ENCODE measurements around the gene OSBPL5.

The OSBPL5 gene

DNA sequence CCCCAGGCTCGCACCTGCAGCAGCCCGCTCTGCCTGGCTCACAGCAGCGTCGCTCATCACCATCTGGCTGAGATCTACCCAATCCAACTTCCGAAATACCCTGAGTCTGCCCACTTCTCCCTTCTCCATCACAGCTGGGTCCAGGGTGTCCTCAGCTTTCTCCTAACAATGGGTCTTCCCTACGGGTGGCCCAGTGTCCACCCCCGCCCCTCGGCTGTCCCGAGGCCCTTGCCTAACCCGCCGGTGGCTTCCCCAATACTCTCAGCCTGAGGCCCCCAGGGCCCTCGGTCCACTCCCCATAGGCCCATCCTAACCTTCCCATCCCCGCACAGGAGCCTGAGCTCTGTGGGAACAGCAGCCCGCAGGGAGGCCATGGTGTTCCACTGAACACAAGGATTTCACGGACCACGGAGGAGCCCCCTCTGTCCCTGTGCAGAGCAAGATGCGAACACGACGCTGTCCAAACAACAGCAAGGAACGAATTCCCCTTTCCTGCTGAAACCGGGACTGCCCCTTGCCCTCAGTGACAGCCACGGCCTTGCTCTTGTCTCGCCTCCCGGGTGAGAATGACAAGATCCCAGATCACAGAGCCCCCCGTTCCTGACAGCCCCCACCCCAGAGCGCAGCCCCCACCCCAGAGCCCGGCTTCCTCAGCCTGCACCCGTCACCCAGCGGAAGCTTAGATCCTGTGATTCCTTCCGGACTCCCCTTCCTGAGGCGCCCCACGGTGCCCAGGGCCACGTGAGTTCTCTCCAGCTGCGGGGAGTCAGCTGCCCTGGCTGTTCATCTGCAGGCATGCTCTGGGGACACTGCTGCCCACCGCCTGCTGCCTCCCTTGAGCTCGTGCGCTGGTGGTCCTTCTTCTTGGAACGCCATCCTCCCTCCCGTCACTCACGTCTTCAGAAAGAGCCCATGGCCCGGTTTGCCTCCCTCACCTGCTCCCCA lies 59.0 kb downstream of the OSBPL5 start:
- no peak for TF ChIP-seq FOXP2 (optimal IDR thresholded peaks at IDR 0.05; ENCODE audit: borderline replicate concordance, extremely low read depth, extremely low read length, insufficient read depth)

DNA sequence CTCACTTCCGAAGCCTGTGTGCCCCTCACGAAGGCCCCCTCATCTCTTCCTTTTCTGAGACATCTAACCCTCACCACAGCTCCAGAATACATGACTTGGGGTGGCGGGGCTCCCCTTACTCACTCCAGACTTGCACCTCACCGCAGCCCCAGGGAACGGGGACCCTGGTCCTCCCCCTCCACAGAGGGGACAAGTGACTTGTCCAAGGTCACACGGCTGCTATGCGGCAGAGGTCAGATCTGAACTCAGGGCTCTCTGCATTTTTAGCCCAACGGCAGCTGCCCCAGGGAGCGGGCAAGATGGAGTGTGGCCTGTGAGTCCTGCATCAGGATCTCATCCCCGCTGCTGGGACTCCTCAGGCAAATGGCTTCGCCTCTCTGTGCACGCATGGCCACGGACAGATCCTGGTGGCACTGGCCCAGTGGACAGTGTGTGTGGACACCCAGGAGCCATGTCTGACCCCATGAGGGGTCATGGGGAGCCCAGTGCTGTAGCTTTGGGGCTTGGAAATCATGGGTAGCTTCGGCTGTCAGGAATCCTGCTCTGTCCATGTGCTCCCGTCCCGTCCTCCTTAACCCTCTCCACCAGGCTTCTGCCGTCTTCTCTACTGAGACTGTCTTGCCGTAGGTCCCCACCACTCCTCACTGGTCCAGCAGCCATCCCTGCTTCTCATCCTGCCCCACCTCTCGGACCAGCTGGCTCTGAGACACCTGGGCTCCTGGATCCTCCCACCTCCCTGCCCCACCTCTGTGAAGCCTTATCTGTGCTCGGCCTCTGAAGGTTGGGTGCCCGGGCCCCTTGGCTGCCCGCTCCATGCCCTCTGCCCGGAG lies 59.9 kb downstream of the OSBPL5 start:
- TF ChIP-seq TAF1 (IDR thresholded peaks at IDR 0.05; ENCODE audit: borderline replicate concordance, insufficient read depth, low read length) = no peak
- TF ChIP-seq, protein P1, sequence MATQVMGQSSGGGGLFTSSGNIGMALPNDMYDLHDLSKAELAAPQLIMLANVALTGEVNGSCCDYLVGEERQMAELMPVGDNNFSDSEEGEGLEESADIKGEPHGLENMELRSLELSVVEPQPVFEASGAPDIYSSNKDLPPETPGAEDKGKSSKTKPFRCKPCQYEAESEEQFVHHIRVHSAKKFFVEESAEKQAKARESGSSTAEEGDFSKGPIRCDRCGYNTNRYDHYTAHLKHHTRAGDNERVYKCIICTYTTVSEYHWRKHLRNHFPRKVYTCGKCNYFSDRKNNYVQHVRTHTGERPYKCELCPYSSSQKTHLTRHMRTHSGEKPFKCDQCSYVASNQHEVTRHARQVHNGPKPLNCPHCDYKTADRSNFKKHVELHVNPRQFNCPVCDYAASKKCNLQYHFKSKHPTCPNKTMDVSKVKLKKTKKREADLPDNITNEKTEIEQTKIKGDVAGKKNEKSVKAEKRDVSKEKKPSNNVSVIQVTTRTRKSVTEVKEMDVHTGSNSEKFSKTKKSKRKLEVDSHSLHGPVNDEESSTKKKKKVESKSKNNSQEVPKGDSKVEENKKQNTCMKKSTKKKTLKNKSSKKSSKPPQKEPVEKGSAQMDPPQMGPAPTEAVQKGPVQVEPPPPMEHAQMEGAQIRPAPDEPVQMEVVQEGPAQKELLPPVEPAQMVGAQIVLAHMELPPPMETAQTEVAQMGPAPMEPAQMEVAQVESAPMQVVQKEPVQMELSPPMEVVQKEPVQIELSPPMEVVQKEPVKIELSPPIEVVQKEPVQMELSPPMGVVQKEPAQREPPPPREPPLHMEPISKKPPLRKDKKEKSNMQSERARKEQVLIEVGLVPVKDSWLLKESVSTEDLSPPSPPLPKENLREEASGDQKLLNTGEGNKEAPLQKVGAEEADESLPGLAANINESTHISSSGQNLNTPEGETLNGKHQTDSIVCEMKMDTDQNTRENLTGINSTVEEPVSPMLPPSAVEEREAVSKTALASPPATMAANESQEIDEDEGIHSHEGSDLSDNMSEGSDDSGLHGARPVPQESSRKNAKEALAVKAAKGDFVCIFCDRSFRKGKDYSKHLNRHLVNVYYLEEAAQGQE (IDR thresholded peaks at IDR 0.05; ENCODE audit: insufficient read depth in 1 of 2, low read depth in 2 of 2, low read length in 2 of 2) = no peak
- TF ChIP-seq SIN3A (IDR thresholded peaks at IDR 0.05; ENCODE audit: borderline replicate concordance, insufficient read depth, low read length) = no peak
- no peak for TF ChIP-seq FOXP2 (optimal IDR thresholded peaks at IDR 0.05; ENCODE audit: borderline replicate concordance, extremely low read depth, extremely low read length, insufficient read depth)
- TF ChIP-seq POLR2AphosphoS5 (IDR thresholded peaks at IDR 0.05; ENCODE audit: low read depth, low read length) = no peak

DNA sequence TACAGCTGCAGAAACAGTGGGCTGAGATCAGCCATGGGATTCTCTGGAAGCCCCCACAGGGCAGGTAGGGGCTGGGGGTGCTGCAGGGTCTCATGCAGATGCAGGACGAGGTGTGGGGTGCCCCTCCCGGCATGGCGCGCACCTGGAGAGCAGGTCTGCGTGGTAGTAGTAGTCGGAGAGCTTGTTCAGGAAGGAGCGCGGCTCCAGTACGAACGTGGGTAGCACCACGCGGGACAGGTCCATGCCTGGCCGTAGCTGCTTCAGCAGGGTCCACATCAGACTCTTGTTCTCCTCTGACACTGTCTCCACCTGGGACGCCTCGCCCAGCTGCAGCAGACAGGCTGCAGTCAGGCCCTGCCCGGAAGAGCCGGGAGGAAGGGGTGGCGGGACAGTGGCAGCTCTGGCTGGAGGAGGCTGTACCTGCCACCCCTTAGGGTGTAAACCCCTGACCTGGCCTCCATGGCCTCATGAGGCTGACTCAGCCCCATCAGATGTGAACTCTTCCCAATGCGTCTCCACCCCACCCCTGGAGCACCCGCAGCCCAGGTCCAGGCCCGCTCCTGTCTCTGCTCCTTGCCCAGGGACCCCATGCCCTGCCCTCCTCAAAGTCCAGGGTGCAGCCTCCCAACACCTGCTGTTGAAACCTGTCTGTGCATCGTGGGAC lies 60.9 kb downstream of the OSBPL5 start:
- TF ChIP-seq, protein P1 (IDR thresholded peaks at IDR 0.05; ENCODE audit: insufficient read depth in 1 of 2, low read depth in 2 of 2, low read length in 2 of 2) = no peak
- TF ChIP-seq TAF1 (IDR thresholded peaks at IDR 0.05; ENCODE audit: borderline replicate concordance, insufficient read depth, low read length) (no peak), POLR2AphosphoS5 (IDR thresholded peaks at IDR 0.05; ENCODE audit: low read depth, low read length) (no peak), FOXP2 (optimal IDR thresholded peaks at IDR 0.05; ENCODE audit: borderline replicate concordance, extremely low read depth, extremely low read length, insufficient read depth) (no peak), SIN3A (IDR thresholded peaks at IDR 0.05; ENCODE audit: borderline replicate concordance, insufficient read depth, low read length) (no peak)

DNA sequence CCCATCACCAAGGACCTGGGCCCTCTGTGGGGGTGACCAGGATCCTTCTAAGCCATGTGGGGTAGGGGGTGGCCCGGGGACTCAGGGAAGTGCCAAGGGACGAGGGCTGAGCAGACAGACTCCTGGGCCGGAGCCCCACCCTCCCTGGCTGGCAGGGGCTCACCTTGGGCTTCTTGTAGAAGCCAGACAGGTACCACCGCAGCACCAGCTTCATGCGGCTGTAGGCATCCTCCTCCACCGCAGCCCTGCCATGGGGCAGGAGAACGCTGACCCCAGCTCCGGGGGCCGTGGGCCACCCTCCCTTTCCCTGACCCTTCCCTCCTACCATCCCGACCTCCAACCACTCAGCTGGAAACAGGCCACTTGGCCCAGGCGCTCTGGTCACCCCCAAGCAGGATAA lies 62.0 kb downstream of the OSBPL5 start:
- TF ChIP-seq TAF1 (IDR thresholded peaks at IDR 0.05; ENCODE audit: borderline replicate concordance, insufficient read depth, low read length) (no peak), POLR2AphosphoS5 (IDR thresholded peaks at IDR 0.05; ENCODE audit: low read depth, low read length) (no peak), FOXP2 (optimal IDR thresholded peaks at IDR 0.05; ENCODE audit: borderline replicate concordance, extremely low read depth, extremely low read length, insufficient read depth) (no peak), SIN3A (IDR thresholded peaks at IDR 0.05; ENCODE audit: borderline replicate concordance, insufficient read depth, low read length) (no peak)
- TF ChIP-seq, protein P1 (IDR thresholded peaks at IDR 0.05; ENCODE audit: insufficient read depth in 1 of 2, low read depth in 2 of 2, low read length in 2 of 2) = no peak

DNA sequence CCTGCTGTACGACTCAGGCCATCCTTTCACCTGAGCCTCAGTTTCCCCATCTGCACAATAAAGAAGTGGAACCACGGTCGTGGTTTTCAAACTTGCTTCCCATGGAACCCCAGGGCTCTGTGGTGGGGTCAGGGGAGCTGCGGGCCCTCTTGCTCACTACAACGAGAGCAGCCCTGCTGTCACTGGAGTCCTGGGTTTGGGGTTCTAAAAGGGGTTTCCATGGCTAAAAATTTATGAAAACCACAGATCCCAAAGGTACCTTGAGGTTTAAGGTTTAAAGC lies 62.5 kb downstream of the OSBPL5 start:
- no peak for TF ChIP-seq TAF1 (IDR thresholded peaks at IDR 0.05; ENCODE audit: borderline replicate concordance, insufficient read depth, low read length)

Measured in PFSK-1 (cell line).